HG02938 (cell line): ENCODE data around the gene ZNF438.
A peak's percentile ranks its signal among the peaks of the same experiment; 100 is the strongest.
"Not testable (repeated sequence)": the region's sequence is repeated elsewhere in the genome, so short reads cannot be mapped to it uniquely, and the experiment has no call there.

ENCODE experiments used
- ATAC-seq: cut with Tn5 transposase; IDR thresholded peaks from one replicate; pipeline ENCODE4 v1.9.1; 2021; ENCODE audit warnings: mild to moderate bottlenecking, moderate library complexity; ENCODE audit not compliant: unreplicated experiment

ZNF438 gene

DNA sequence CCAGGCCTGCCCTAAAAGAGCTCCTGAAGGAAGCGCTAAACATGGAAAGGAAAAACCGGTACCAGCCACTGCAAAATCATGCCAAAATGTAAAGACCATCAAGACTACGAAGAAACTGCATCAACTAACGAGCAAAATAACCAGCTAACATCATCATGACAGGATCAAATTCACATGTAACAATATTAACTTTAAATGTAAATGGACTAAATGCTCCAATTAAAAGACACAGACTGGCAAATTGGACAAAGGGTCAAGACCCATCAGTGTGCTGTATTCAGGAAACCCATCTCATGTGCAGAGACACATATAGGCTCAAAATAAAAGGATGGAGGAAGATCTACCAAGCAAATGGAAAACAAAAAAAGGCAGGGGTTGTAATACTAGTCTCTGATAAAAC, 82.4 kb downstream of the ZNF438 start:
- ATAC-seq, result not testable (repeated sequence)

DNA sequence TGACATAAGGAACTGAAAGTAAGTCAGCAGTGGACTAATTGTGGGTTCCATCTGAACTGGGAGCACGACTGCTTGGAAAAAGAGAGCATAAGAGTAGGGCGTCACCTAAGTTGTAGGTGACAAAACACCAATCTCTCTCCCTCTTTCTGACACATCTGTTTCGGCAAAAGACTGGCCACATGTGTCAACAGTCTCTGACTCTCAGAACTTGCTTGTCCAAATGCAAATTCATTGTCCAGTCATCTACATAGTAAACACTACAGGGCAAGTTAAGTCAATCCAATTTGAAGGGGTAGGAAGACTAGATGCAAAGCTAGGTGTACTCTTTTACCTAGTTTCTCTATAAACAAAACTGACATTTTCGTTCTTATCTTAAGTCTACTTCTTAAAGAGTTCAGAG, 87.7 kb downstream of the ZNF438 start:
- ATAC-seq, result no peak

DNA sequence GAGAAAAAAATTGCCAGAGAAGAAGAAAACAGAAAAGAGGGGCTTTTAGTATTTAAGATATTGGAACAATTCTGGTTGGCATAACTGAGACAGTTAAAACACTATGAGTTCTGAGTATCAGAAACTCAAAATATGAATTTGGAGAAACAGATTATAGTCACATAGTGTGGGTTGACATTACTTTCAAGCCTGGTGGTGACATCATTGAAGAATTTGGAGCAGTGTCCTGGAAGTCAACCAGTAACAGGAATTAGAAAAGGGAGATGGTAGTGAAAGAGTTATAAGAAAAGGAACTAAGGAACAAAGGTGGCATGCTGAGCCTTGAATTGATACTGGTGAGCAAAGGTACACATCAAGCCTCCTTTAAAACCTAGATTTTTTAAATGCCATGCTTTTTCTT, 88.2 kb downstream of the ZNF438 start:
- ATAC-seq, result no peak

DNA sequence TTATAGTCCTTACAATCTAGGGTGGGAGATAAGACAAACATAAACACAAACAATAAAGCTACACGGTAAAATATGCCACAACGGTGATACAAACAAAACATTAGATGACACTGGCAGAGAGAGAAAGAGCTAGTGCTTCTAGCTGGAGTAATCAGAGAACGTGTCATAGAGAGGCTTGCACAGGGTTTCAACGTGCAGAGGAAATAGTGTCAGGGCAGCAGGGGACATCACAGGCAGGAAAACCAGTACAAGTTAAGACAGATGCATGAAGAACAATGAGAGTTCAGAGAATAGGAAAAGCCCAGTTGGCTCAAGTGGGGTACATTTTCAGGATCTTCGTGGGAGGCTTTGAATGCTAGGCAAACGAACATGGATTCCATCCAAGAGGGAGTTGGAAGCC, 91.4 kb downstream of the ZNF438 start:
- no peak for ATAC-seq

DNA sequence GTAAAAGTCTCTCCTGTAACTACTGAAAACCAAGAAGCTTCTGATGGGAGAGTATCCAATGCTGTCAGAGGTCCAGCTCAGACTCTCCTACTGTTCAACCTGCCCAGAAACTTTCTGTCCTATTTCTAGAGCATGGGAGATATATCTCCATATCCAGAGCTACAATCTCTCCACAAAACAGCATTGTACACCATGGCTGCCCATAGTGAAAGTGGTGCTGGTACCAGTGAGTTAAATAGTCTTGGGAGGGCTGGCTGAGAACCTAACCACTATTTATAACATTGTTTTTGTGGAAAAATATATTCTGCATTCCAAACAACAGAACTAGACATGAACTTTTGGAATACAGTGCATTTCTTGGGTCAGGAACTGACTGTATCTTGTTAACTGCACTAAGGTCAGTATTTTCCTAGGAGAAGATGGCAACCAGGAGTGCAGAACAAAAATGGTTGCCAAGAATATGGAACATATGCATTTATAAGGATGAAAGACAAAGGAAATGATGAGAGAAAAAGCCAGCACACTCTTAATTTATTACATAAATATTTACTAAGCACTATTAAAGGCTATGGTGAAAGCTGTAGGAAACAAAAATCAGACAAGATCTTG, 91.9 kb downstream of the ZNF438 start:
- ATAC-seq, result no peak

DNA sequence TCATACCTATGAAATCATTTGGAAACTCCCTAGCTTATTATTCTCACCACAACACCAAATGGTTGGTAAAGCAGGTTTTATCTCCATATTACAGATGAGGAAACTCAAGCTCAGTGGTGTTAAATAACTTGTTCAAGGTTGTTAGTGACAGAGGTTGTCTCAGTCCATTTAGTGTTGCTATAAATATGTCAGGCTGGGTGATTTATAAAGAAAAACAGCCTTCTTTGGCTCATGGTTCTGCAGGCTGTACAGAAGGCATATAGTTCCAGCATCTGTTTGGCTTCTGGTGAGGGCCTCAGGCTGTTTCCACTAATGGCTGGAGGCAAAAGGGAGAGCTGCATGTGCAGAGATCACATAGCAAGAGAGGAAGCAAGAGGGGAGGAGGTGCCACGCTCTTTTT, 96.6 kb downstream of the ZNF438 start:
- no peak for ATAC-seq

DNA sequence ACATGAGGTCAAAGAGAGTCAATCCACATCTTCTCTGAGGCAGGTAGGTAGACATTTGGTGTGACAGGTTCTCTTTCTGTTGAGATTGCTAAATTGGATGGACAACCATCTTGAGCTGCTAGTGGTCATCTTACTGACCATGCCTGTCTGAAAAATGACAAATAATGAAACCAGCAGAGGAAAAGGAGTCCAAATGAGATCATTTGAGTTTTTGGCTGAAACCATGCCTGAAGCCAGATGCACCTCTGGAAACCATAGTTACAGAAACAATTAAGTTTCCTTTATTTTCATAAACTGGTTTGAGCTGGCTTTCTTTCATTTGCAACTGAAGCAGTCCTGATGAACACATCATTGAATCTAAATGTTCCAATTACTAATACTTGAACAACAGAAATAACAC, 100.6 kb downstream of the ZNF438 start:
- ATAC-seq, result no peak

DNA sequence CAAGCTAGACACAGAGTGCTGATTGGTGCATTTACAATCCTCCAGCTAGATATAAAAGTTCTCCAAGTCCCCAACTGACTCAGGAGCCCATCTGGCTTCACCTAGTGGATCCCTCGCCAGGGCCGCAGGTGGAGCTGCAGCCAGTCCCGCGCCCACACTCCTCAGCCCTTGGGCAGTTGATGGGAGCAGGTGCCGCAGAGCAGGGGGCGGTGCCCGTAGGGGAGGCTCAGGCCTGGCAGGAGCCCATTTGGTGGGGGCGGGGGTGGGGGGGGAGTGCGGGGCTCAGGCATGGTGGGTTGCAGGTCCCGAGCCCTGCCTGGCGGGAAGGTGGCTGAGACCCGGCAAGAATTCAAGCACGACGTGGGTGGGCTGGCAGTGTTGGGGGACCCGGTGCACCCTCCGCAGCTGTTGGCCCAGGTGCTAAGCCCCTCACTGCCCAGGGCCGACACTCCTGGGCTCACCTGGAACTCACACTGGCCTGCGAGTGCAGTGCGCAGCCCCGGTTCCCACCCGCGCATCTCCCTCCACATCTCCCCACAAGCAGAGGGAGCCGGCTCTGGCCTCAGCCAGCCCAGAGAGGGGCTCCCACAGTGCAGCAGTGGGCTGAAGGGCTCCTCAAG, 101.7 kb downstream of the ZNF438 start:
- no peak for ATAC-seq

DNA sequence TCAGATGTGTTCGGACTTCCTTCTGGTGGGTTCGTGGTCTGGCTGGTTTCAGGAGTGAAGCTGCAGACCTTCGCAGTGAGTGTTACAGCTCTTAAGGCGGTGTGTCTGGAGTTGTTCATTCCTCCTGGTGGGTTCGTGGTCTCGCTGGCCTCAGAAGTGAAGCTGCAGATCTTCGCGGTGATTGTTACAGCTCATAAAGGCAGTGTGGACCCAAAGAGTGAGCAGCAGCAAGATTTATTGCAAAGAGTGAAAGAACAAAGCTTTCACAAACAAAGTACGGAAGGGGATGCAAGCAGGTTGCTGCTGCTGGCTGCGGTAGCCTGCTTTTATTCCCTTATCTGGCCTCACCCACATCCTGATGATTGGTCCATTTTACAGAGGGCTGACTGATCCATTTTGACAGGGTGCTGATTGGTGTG, 102.3 kb downstream of the ZNF438 start:
- ATAC-seq, result not testable (repeated sequence)

DNA sequence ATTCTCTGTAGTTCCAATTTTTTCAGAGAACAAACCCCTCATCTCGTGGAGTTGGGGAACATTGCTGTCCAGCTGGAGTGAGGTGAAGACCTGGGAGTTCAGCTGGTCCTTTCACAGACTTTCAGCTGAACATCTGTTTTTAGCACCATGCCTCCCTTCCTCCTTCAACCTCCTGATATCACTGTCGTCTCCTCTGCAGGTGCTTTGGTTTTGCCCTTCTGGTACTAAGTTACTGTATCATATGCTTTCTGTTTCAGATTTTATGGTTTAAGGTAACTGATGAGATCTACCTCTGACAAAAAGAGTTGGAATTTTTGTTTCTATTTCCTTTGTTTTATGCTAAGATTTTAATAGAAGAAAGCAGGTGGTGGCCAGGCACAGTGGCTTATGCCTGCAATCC, 102.9 kb downstream of the ZNF438 start:
- peak; percentile 81 for ATAC-seq

DNA sequence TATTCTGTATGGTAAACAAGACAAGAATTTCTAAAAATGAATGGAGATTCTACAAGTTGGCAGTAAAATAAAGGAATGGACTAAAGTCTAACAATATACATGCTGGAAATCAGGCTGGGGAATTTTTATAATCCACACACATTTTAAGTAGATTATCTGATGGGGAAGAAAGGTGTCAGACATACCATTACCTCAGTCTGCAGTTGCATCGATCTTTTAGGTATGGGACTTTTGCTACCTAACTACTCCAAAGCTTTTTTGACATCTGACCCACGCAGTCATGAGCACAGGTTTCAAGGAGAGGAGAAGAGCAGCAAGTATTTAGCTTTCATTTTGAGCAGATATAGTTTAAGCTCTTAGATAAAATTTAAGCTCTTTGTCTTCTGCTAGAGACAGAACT, 113.0 kb downstream of the ZNF438 start:
- no peak for ATAC-seq

DNA sequence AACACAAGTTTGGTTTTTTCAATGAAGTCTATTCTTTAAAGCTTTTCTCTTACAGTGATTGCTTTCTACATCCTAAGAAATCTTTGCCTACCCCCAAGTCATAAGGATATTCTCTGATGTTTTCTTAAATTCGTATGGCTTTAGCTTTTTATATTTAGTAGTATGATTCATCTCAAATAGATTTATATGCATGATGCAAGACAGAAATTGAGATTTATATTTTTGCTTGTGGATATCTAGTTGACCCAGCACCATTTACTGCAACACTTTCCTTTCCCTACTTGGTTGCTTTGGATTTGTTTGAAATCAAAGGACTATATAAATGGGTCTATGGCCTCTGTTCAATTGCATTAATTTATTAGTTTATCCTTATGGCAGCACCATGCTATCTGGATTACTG, 113.9 kb downstream of the ZNF438 start:
- ATAC-seq, result no peak

DNA sequence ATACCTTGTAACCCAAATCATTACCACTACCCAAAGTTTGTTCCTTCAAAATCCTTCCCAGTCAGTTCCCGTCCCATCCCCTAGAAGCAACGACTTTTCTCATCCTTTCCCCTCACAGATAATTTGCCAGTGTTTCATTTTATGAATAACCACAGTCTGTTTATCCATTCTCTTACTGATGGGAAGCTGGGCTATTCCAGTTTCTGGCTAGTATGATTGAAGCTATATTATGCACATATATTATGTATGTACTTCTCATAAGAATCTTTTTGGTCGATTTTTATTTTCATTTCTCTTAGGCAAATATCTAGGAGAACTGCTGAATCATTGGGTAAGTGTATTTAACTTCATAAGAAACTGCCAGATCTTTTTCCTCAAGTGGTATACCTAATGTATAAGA, 114.6 kb downstream of the ZNF438 start:
- no peak for ATAC-seq

DNA sequence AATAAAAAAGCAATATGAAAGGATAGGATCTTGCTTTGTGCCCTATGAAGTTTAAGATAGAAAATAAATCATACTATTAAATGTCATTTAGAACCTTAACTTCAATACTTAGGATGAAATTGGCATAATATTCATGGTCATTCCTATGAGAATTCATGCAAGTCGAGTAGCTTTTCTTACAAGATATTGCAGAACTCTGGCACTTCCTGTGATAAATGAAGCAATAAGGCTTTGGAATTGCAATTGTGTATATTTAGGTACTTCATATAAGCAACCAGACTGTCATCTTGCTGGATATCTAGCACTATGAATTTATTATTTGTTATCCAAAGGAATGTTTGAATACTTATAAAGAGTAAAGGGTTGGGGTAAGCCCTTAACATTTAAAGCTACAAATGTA, 116.5 kb downstream of the ZNF438 start:
- ATAC-seq, result no peak

DNA sequence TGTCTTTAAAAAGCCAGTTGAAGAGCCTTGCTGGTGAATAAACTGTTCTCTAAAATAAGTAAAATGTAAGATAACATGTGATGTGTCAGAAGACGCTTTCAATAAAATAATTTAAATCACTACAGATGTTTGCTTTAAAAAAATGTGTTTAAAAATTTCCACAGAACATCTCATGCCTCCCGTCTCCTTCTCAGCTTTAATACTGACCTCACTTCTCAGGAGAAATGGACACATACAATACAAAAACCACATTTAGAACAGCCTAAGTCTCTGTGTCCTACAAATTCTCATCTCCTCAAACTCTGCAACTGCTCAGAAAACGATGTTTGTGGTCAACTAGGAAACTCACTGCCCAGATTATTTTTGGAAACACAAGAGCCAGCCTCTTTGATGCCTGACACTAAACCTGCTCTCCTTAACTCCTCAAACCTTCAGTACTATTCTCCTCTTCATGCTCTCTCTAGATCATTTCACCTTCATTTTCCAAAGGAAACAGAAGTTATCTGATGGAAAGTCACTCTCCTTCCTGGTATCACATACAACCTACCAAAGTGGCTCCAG, 120.3 kb downstream of the ZNF438 start:
- no peak for ATAC-seq

DNA sequence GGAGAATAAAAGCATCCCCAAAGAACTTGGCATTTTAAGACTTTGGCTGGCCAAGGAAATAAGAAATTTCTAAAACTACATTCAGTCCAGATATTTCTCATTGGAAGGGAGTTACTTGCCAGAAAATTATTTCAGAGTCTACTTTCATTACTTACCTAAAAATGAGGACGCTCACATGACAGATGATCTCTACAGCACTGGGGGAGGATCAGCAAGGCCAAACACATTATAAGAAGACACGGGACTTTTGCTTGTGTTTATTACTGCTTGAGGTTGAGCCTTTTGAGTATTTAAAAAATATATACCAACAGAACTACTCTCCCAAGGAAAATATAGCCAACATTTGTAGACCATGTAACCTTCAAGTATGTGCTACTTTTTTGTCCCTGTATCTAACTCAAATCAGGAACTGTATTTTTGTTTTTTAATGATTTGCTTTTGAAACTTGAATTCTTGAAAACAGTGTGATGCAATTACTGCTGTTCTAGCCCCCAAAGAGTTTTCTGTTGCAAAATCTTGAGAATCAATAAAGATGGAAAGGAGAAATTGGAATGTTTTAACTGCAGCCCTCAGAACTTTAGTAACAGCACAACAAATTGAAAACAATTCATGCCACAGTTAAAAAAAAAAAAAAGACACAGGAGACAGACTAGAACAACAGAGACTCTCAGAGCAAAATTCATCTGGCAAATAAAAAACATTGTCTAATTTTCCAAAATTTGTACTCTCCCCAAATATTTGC, 128.1 kb downstream of the ZNF438 start:
- no peak for ATAC-seq

DNA sequence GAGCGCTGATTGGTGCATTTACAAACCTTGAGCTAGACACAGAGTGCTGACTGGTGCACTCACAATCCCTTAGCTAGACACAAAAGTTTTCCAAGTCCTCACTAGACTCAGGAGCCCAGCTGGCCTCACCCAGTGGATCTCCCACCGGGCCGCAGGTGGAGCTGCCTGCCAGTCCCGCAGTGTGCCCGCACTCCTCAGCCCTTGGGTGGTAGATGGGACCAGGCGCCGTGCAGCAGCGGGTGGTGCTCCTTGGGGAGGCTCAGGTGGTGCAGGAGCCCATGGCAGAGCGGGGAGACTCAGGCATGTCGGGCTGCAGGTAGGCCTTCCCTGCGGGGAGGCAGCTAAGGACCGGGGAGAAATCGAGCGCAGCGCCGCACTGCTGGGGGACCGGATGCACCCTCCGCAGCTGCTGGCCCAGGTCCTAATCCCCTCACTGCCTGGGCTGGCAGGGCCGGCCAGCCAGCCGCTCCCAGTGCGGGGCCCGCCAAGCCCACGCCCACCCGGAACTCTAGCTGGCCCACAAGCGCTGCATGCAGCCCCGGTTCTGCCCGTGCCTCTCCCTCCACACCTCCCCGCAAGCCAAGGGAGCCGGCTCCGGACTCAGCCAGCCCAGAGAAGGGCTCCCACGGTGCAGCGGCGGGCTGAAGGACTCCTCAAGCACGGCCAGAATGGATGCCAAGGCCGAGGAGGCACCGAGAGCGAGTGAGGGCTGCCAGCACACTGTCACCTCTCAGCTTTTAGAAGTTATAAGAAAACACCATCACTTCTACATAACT, 128.9 kb downstream of the ZNF438 start:
- ATAC-seq, result no peak

DNA sequence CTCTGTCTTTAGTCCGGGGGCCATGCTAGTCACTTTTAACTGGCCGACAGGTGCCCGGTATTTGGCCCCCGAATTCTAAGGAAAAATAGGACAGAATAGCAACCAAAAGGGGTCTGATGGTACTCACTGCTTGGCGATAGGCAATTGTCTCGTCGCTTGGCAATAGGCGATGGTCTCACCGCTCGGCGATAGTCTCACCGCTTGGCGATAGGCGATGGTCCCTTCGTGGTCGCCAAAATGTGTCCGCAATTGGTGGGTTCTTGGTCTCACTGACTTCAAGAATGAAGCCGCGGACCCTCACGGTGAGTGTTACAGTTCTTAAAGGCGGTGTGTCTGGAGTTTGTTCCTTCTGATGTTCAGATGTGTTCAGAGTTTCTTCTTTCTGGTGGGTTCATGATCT, 130.2 kb downstream of the ZNF438 start:
- not testable (repeated sequence) for ATAC-seq

DNA sequence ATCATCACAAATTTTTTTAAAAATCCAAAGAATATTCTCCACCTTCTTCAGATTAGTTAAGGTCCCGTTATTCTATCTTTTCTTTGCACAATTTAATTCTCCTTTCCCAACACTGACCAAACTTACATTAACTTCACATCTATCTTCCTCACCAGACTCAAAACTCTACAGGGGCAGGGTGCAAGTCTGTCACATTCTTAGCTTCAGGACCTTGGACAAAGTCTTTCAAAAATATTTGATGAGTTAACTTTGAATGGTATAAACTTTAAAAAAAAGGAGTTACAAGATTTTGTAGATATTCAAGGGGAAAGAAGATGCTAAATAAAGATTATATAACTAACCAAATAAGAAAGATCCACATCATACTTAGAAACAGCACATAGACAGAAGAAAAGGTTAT, 132.7 kb downstream of the ZNF438 start:
- no peak for ATAC-seq

DNA sequence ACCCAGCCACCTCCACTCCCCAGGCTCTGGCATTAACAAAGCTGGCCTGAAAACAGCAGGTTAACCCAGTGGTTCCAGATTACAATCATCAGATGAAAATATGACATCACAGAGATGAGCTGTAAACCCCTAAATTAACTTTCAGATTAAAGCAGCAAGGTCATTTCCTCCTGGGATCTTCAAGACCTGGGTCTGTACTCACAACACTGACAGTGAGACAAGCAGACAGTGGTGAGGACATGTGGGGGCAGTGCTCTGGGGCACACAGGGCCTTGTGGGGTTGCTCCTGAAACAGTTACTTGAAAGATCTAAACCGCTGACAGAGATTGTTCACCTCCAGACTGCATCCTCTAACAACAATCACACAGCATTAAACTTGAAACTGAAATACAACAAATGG, 134.1 kb downstream of the ZNF438 start:
- no peak for ATAC-seq

DNA sequence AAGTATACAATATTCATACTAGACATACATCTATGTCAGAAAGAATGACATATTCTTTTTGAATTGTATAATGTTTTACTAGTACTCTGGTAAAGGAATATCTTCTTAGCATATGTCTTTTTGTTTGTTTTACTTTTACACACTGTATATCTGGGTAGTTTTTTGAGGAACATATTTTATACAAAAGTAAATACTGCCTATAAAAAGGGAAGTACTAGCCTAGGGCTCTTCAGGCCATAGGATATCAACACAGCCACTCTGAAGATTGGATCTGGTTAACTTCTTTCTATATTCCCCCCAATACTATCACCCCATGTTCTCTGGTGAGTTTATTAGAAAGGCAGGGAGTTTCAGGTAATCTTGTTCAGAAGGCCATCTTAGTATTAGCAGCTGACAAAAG, 134.6 kb downstream of the ZNF438 start:
- no peak for ATAC-seq
